Measurements from ENCODE around the gene MAP7. TPM values are rescaled to one million over a fixed set of nuclear protein-coding genes. Genes with fewer than 3 reads are reported as not detected.

The MAP7 gene
- total RNA-seq, 2 experiments from 2014 or later = not detected

GRCh38 chr6:136517002-136517401 lies 33.2 kb downstream of the MAP7 start:
- H4K20me1 ChIP-seq (ENCODE audit: insufficient read depth, low read length) = no peaks in the 10 kb centered on the region
- no peaks in the 10 kb centered on the region for H3K36me3 ChIP-seq (ENCODE audit: insufficient read depth, low read length)
- DNase-seq (ENCODE audit: low spot score) = no peak
- CTCF ChIA-PET (ENCODE audit: unreplicated experiment) = no interaction called here
- no peaks in the 10 kb centered on the region for H3K9me3 ChIP-seq (ENCODE audit: low read length)
- no peak overlapping the region for H3K4me2 ChIP-seq (ENCODE audit: low read length)
- H3K79me2 ChIP-seq (ENCODE audit: insufficient read depth, low read depth, low read length) = no peaks in the 10 kb centered on the region
- H3K27ac ChIP-seq (ENCODE audit: low read depth, low read length, poor library complexity, severe bottlenecking) = no peak overlapping the region
- no peak overlapping the region for H2AFZ ChIP-seq (ENCODE audit: low read length)
- no TSS peak for BruUV-seq (replicated peaks)
- no peak overlapping the region for H3K4me3 ChIP-seq (ENCODE audit: low read depth, low read length, poor library complexity, severe bottlenecking)
- intact Hi-C loops (cut with micrococcal nuclease; ENCODE audit: unreplicated experiment) = no loop called here
- TF ChIP-seq EZH2phosphoT487 (IDR thresholded peaks at IDR 0.05; ENCODE audit: borderline replicate concordance, low read depth, low read length) = no peak
- TF ChIP-seq CTCF (conservative IDR thresholded peaks at IDR 0.05; ENCODE audit: low read length) = no peak
- H3K9me2 ChIP-seq (ENCODE audit: insufficient read depth, low read length) = no peaks in the 10 kb centered on the region
- no peaks in the 10 kb centered on the region for H3K4me1 ChIP-seq (ENCODE audit: insufficient read depth, low read length, poor library complexity, severe bottlenecking)
- POLR2A ChIA-PET = no interaction called here

GRCh38 chr6:136514591-136514990 lies 35.6 kb downstream of the MAP7 start:
- intact Hi-C loops (cut with micrococcal nuclease; ENCODE audit: unreplicated experiment) = no loop called here
- Histone ChIP-seq H3K4me3 (ENCODE audit: low read depth, low read length, poor library complexity, severe bottlenecking) (no peak overlapping the region), H3K27ac (ENCODE audit: low read depth, low read length, poor library complexity, severe bottlenecking) (no peak overlapping the region), H3K79me2 (ENCODE audit: insufficient read depth, low read depth, low read length) (no peaks in the 10 kb centered on the region), H3K36me3 (ENCODE audit: insufficient read depth, low read length) (no peaks in the 10 kb centered on the region), H3K9me2 (ENCODE audit: insufficient read depth, low read length) (no peaks in the 10 kb centered on the region), H3K4me1 (ENCODE audit: insufficient read depth, low read length, poor library complexity, severe bottlenecking) (no peaks in the 10 kb centered on the region), H2AFZ (ENCODE audit: low read length) (no peak overlapping the region), H3K4me2 (ENCODE audit: low read length) (no peak overlapping the region), H4K20me1 (ENCODE audit: insufficient read depth, low read length) (no peaks in the 10 kb centered on the region), H3K9me3 (ENCODE audit: low read length) (no peaks in the 10 kb centered on the region)
- CTCF ChIA-PET (ENCODE audit: unreplicated experiment) = no interaction called here
- BruUV-seq (replicated peaks) = no TSS peak
- no peak for DNase-seq (ENCODE audit: low spot score)
- POLR2A ChIA-PET = interaction anchor here (0.7 to 0.8 kb wide), 2 partner anchors 11 to 455 kb away, joined by 3 to 5 read pairs; no protein-coding TSS in a partner anchor
- TF ChIP-seq EZH2phosphoT487 (IDR thresholded peaks at IDR 0.05; ENCODE audit: borderline replicate concordance, low read depth, low read length) = no peak

- Histone ChIP-seq H3K79me2 (ENCODE audit: insufficient read depth, low read depth, low read length) (no peaks in the 10 kb centered on the region), H3K4me3 (ENCODE audit: low read depth, low read length, poor library complexity, severe bottlenecking) (no peak overlapping the region), H3K4me2 (ENCODE audit: low read length) (no peak overlapping the region), H3K36me3 (ENCODE audit: insufficient read depth, low read length) (no peaks in the 10 kb centered on the region), H2AFZ (ENCODE audit: low read length) (no peak overlapping the region), H3K27ac (ENCODE audit: low read depth, low read length, poor library complexity, severe bottlenecking) (no peak overlapping the region), H4K20me1 (ENCODE audit: insufficient read depth, low read length) (no peaks in the 10 kb centered on the region), H3K4me1 (ENCODE audit: insufficient read depth, low read length, poor library complexity, severe bottlenecking) (no peaks in the 10 kb centered on the region), H3K9me3 (ENCODE audit: low read length) (no peaks in the 10 kb centered on the region), H3K9me2 (ENCODE audit: insufficient read depth, low read length) (no peaks in the 10 kb centered on the region)
- POLR2A ChIA-PET = no interaction called here
- intact Hi-C loops (cut with micrococcal nuclease; ENCODE audit: unreplicated experiment) = no loop called here
- CTCF ChIA-PET (ENCODE audit: unreplicated experiment) = no interaction called here
- BruUV-seq (replicated peaks) = no TSS peak
- no peak for DNase-seq (ENCODE audit: low spot score)
- TF ChIP-seq CTCF (conservative IDR thresholded peaks at IDR 0.05; ENCODE audit: low read length) (no peak), EZH2phosphoT487 (IDR thresholded peaks at IDR 0.05; ENCODE audit: borderline replicate concordance, low read depth, low read length) (no peak)
Measured at GRCh38 chr6:136511926-136512325, 38.3 kb downstream of the MAP7 start.
